Type B pancreatic cell (in vitro differentiated cells): ENCODE data around the gene LRMDA. TPM values are rescaled to one million over a fixed set of nuclear protein-coding genes. Genes with fewer than 3 reads are reported as not detected.

Experiments
- DNase-seq: peaks from one replicate; pipeline ENCODE4 v3.0.0; 2021; ENCODE audit warnings: mixed read lengths; ENCODE audit not compliant: unreplicated experiment; ENCODE audit errors: extremely low spot score
- H3K27ac Mint-ChIP-seq: 2 replicates; pipeline ENCODE4 v1.8.0; 2021; ENCODE audit warnings: mild to moderate bottlenecking, mixed read lengths
- H3K27me3 Mint-ChIP-seq: 2 replicates; pipeline ENCODE4 v1.8.0; 2021; ENCODE audit warnings: mixed read lengths
- H3K36me3 Mint-ChIP-seq: 2 replicates; pipeline ENCODE4 v1.8.0; 2021; ENCODE audit warnings: mixed read lengths
- H3K4me1 Mint-ChIP-seq: one replicate; pipeline ENCODE4 v1.8.0; 2021; ENCODE audit warnings: mixed read lengths; ENCODE audit not compliant: unreplicated experiment
- H3K4me3 Mint-ChIP-seq: 2 replicates; pipeline ENCODE4 v1.8.0; 2021; ENCODE audit warnings: mild to moderate bottlenecking, mixed read lengths
- H3K9me3 Mint-ChIP-seq: 2 replicates; pipeline ENCODE4 v1.8.0; 2021; ENCODE audit warnings: mixed read lengths
- CTCF ChIP-seq: fragments of 200-600 bp; sonication (generic); conservative IDR thresholded peaks from 2 replicates; pipeline ENCODE4 v1.5.0; 2021; ENCODE audit warnings: antibody characterized with exemption, mild to moderate bottlenecking
- total RNA-seq: library from RNA; stranded (reverse); gene quantifications from 2 replicates; pipeline ENCODE4 v1.2.1, GENCODE V29; 2021; ENCODE audit warnings: low replicate concordance

LRMDA gene
- total RNA-seq, 1 donor from 2014 or later, result 2.0 TPM

- no peak for TF ChIP-seq CTCF
- DNase-seq, result no peak
- no peak overlapping the region for H3K27ac Mint-ChIP-seq
- peaks cover 23% of the 10 kb centered on the region for H3K4me1 Mint-ChIP-seq
- no peaks in the 10 kb centered on the region for H3K36me3 Mint-ChIP-seq
- H3K4me3 Mint-ChIP-seq, result no peak overlapping the region
- no peaks in the 10 kb centered on the region for H3K9me3 Mint-ChIP-seq
- peaks cover 15% of the 10 kb centered on the region for H3K27me3 Mint-ChIP-seq
These were observed 1128.9 kb downstream of the LRMDA start for GRCh38 chr10:76560338-76560737.

- Mint-ChIP-seq H3K27ac (no peak overlapping the region), H3K4me1 (peaks cover 18% of the 10 kb centered on the region), H3K4me3 (no peak overlapping the region)
These were observed 1131.9 kb downstream of the LRMDA start for GRCh38 chr10:76563286-76563685.

GRCh38 chr10:76572021-76572420 lies 1140.6 kb downstream of the LRMDA start:
- Mint-ChIP-seq H3K36me3 (no peaks in the 10 kb centered on the region), H3K9me3 (no peaks in the 10 kb centered on the region), H3K4me1 (no peaks in the 10 kb centered on the region), H3K27ac (no peak overlapping the region), H3K4me3 (no peak overlapping the region), H3K27me3 (no peaks in the 10 kb centered on the region)
- no peak for TF ChIP-seq CTCF
- DNase-seq, result no peak

More at GRCh38 chr10:76563286-76563685, 1131.9 kb downstream of the LRMDA start:
- Mint-ChIP-seq H3K27me3 (peaks cover 15% of the 10 kb centered on the region), H3K36me3 (no peaks in the 10 kb centered on the region), H3K9me3 (no peaks in the 10 kb centered on the region)
- DNase-seq, result no peak
- TF ChIP-seq CTCF, result no peak

- H3K9me3 Mint-ChIP-seq, result peaks cover 16% of the 10 kb centered on the region
- no peak for DNase-seq
- H3K4me3 Mint-ChIP-seq, result no peak overlapping the region
- H3K27ac Mint-ChIP-seq, result no peak overlapping the region
- no peak for TF ChIP-seq CTCF
- no peaks in the 10 kb centered on the region for H3K36me3 Mint-ChIP-seq
- H3K27me3 Mint-ChIP-seq, result peaks cover under 1% of the 10 kb centered on the region
- peaks cover 2% of the 10 kb centered on the region for H3K4me1 Mint-ChIP-seq
These were observed 1145.0 kb downstream of the LRMDA start for GRCh38 chr10:76576276-76576962.

- H3K4me3 Mint-ChIP-seq, result no peak overlapping the region
- peaks cover 7% of the 10 kb centered on the region for H3K4me1 Mint-ChIP-seq
- peaks cover 16% of the 10 kb centered on the region for H3K9me3 Mint-ChIP-seq
- no peak overlapping the region for H3K27ac Mint-ChIP-seq
- no peaks in the 10 kb centered on the region for H3K36me3 Mint-ChIP-seq
- no peak for DNase-seq
- TF ChIP-seq CTCF, result no peak
- peaks cover 5% of the 10 kb centered on the region for H3K27me3 Mint-ChIP-seq
These were observed 1146.0 kb downstream of the LRMDA start for GRCh38 chr10:76577455-76577854.
